K562 (cell line): Measurements from ENCODE around the gene SLC12A4. TPM values are rescaled to one million over a fixed set of nuclear protein-coding genes. Genes with fewer than 3 reads are reported as not detected.

Experiments
- ATAC-seq: fragments of 200-7000 bp; cut with Tn5 transposase; 3 replicates; pipeline ENCODE4 v1.9.1; 2020; ENCODE audit warnings: moderate library complexity
- BruUV-seq: library from RNA; stranded (reverse); fragments of 400-500 nt; replicated peaks from 2 replicates; lab custom pipeline; 2021; lab: Mats Ljungman, UMichigan
- CTCF ChIA-PET: fragments of 300-600 bp; formaldehyde crosslinking; extraction: SDS; loops from one replicate; lab custom pipeline; 2021; ENCODE audit warnings: low intra/inter-chr PET ratio; lab: Yijun Ruan, JAX
- POLR2A ChIA-PET: fragments of 300-600, 350-650 bp; sonication (Branson Sonifier 250); formaldehyde crosslinking; extraction: SDS; loops from one replicate; lab custom pipeline; 2021; ENCODE audit warnings: antibody characterized with exemption, inconsistent platforms; lab: Yijun Ruan, JAX
- DNase-seq, 4 experiments: peaks; one replicate each; pipeline versions ENCODE4 v3.0.0 to v3.0.0-alpha.2; 2011 to 2018; ENCODE audit warnings: low spot score in 3 of 4, mixed read lengths in 3 of 4; ENCODE audit errors: extremely low read depth in 1 of 4
- FAIRE-seq: peaks from 2 replicates; lab custom pipeline; 2011; peaks lifted over from hg19 to GRCh38; lab: Jason Lieb, UNC
- H2AFZ ChIP-seq: 2 replicates; pipeline ENCODE4 v1.6.0; 2011; ENCODE audit warnings: low read depth, low read length, control low read depth, inconsistent platforms
- H3K27ac ChIP-seq: fragments of 200-600 bp; 3 replicates; pipeline ENCODE4 v1.8.0; 2011; ENCODE audit warnings: low read depth, mild to moderate bottlenecking, control low read depth, inconsistent platforms, low read length, moderate library complexity, mixed read lengths; ENCODE audit errors: extremely low read depth
- H3K27me3 ChIP-seq, 2 experiments: fragments of 300-600 bp in 1 of 2; 2 replicates in 1 of 2; 3 replicates in 1 of 2; pipeline versions ENCODE4 v1.6.0 to v1.8.0; 2011; ENCODE audit warnings: inconsistent platforms in 2 of 2, low read length in 2 of 2, mild to moderate bottlenecking in 1 of 2, mixed read lengths in 1 of 2, moderate library complexity in 1 of 2; ENCODE audit not compliant: control insufficient read depth in 2 of 2, insufficient read depth in 2 of 2
- H3K36me3 ChIP-seq: fragments of 300-600 bp; 3 replicates; pipeline ENCODE4 v1.8.0; 2011; ENCODE audit warnings: mild to moderate bottlenecking, low read length, inconsistent platforms; ENCODE audit not compliant: control insufficient read depth, insufficient read depth
- H3K4me1 ChIP-seq, 2 experiments: fragments of 200-600 bp in 1 of 2; replicated peaks in 1 of 2; 2 replicates in 1 of 2; 3 replicates in 1 of 2; pipeline versions ENCODE4 v1.5.1 to v1.8.0; 2011; ENCODE audit warnings: inconsistent platforms in 2 of 2, low read length in 2 of 2, mild to moderate bottlenecking in 1 of 2, mixed read lengths in 1 of 2, moderate library complexity in 1 of 2; ENCODE audit not compliant: control insufficient read depth in 2 of 2, insufficient read depth in 2 of 2
- H3K4me2 ChIP-seq: 2 replicates; pipeline ENCODE4 v1.6.1; 2011; ENCODE audit warnings: low read length, control low read depth, inconsistent platforms, mixed read lengths; ENCODE audit not compliant: insufficient read depth
- H3K4me3 ChIP-seq: fragments of 200-600 bp; sonication (generic), shearing (Covaris generic); 2 replicates; pipeline ENCODE4 v1.5.1; 2016; ENCODE audit warnings: control low read depth, inconsistent platforms
- H3K79me2 ChIP-seq: fragments of 200-600 bp; 3 replicates; pipeline ENCODE4 v1.8.0; 2011; ENCODE audit warnings: low read length, inconsistent platforms; ENCODE audit not compliant: control insufficient read depth, insufficient read depth
- H3K9ac ChIP-seq, 2 experiments: 2 replicates each; pipeline versions ENCODE4 v1.6.0 to v1.6.1; 2011; ENCODE audit warnings: low read depth in 2 of 2, low read length in 2 of 2, control low read depth in 1 of 2, inconsistent platforms in 1 of 2, mild to moderate bottlenecking in 1 of 2, mixed read lengths in 1 of 2; ENCODE audit not compliant: insufficient read depth in 1 of 2
- H3K9me1 ChIP-seq: one replicate; pipeline ENCODE4 v1.6.0; 2011; ENCODE audit warnings: inconsistent platforms, mild to moderate bottlenecking, low read length, moderate library complexity; ENCODE audit not compliant: control insufficient read depth, insufficient read depth
- H3K9me3 ChIP-seq: replicated peaks from 2 replicates; pipeline ENCODE4 v1.5.1; 2011; ENCODE audit warnings: low read depth, low read length, inconsistent platforms; ENCODE audit not compliant: control insufficient read depth, insufficient read depth
- H4K20me1 ChIP-seq: replicated peaks from 2 replicates; pipeline ENCODE4 v1.6.1; 2011; ENCODE audit warnings: low read length, inconsistent platforms, mixed read lengths; ENCODE audit not compliant: control insufficient read depth, insufficient read depth
- CREB3L1 ChIP-seq: fragments of 450-650 bp; IDR thresholded peaks from 2 replicates; pipeline ENCODE4 v1.6.1; 2014; ENCODE audit warnings: low read depth, mild to moderate bottlenecking, moderate library complexity, borderline replicate concordance
- E2F4 ChIP-seq: sonication (generic); formaldehyde crosslinking; IDR thresholded peaks from 2 replicates; pipeline ENCODE4 v1.8.0; 2022; ENCODE audit warnings: mild to moderate bottlenecking, low read depth, missing genetic modification reagents
- MXD1 ChIP-seq: fragments of 250-450 bp; sonication (Bioruptor Pico); IDR thresholded peaks from 2 replicates; pipeline ENCODE4 v1.8.0; 2021; ENCODE audit warnings: borderline replicate concordance, mild to moderate bottlenecking, moderate library complexity; ENCODE audit not compliant: poor library complexity, severe bottlenecking
- NR1H2 ChIP-seq: sonication (generic); formaldehyde crosslinking; IDR thresholded peaks from 2 replicates; pipeline ENCODE4 v1.4.0; 2020; ENCODE audit warnings: mild to moderate bottlenecking, missing genetic modification reagents
- SMAD3 ChIP-seq: fragments of 450-650 bp; formaldehyde crosslinking; conservative IDR thresholded peaks from 2 replicates; pipeline ENCODE4 v1.4.0; 2020; ENCODE audit warnings: mild to moderate bottlenecking
- STAG1 ChIP-seq: sonication (generic); formaldehyde crosslinking; IDR thresholded peaks from 2 replicates; pipeline ENCODE4 v1.5.0; 2020; ENCODE audit warnings: missing genetic modification reagents, borderline replicate concordance
- TSC22D4 ChIP-seq: fragments of 450-650 bp; IDR thresholded peaks from 2 replicates; pipeline ENCODE4 v1.6.1; 2016; ENCODE audit warnings: missing genetic modification characterization, missing biosample characterization, control low read depth
- ZNF282 ChIP-seq: sonication (generic); formaldehyde crosslinking; IDR thresholded peaks from 2 replicates; pipeline ENCODE4 v1.8.1; 2023; ENCODE audit warnings: missing genetic modification reagents
- ZNF324 ChIP-seq: fragments of 250-450 bp; sonication (Bioruptor Pico); IDR thresholded peaks from 2 replicates; pipeline ENCODE4 v1.4.0; 2020; ENCODE audit warnings: mild to moderate bottlenecking
- ZNF444 ChIP-seq: fragments of 250-450 bp; sonication (Bioruptor Pico); IDR thresholded peaks from 2 replicates; pipeline ENCODE4 v1.4.0; 2020; ENCODE audit warnings: mild to moderate bottlenecking, moderate library complexity
- ZNF764 ChIP-seq: fragments of 250-450 bp; sonication (Bioruptor Pico); IDR thresholded peaks from 2 replicates; pipeline ENCODE4 v1.4.0; 2020; ENCODE audit warnings: low read depth, mild to moderate bottlenecking, moderate library complexity
- WGBS: fragments of 100-300 bp; shearing (Covaris generic); methylation state at CpG from one replicate; pipeline ENCODE4 v1.1.6; 2016; ENCODE audit warnings: low coverage, mixed read lengths; ENCODE audit not compliant: insufficient coverage; ENCODE audit errors: missing lambda C conversion rate; 5-methylcytosine and 5-hydroxymethylcytosine counted together
- in situ Hi-C: fragments of 300-500 bp; cut with MboI; formaldehyde crosslinking; loops from 4 replicates; pipeline ENCODE4 v1.15.0; 2018; ENCODE audit warnings: inconsistent platforms, mixed read lengths
- intact Hi-C: fragments of 100-400 bp; cut with micrococcal nuclease; formaldehyde crosslinking; loops from 2 replicates; pipeline ENCODE4 v1.14.2; 2022
- polyA plus RNA-seq, 8 experiments: library from polyadenylated mRNA; depleted of rRNA in 4 of 8; stranded (reverse) in 5 of 8; unstranded in 3 of 8; fragments of >200 nt; fragmentation: Nextera tagmentation in 2 of 8; fragmentation: Illumina TruSeq in 1 of 8; extraction: Ambion mirVana in 2 of 8; extraction: Trizol in 1 of 8; gene quantifications; 2 replicates each; pipeline versions ENCODE4 v1.2.1 to v1.2.3, GENCODE V29; 2011 to 2014; ENCODE audit warnings: inconsistent platforms in 1 of 8, missing spikeins in 1 of 8
- total RNA-seq, 7 experiments: library from RNA; depleted of rRNA in 6 of 7; stranded (reverse); fragments of >200 nt in 6 of 7; fragmentation: Illumina TruSeq in 2 of 7; extraction: Trizol in 2 of 7; gene quantifications; 2 replicates each; pipeline versions ENCODE4 v1.2.1 to v1.2.3, GENCODE V29; 2011 to 2021; ENCODE audit warnings: low replicate concordance in 1 of 7
- TF ChIP-seq, protein P1 (sequence below): fragments of 250-450 bp; sonication (Bioruptor Pico); IDR thresholded peaks from 2 replicates; pipeline ENCODE4 v1.4.0; 2020; ENCODE audit warnings: mild to moderate bottlenecking, moderate library complexity
- TF ChIP-seq, protein P2 (sequence below), 3 experiments: IDR thresholded peaks in 2 of 3; conservative IDR thresholded peaks in 1 of 3; 2 replicates each; pipeline ENCODE4 v1.5.1; 2011 to 2012; ENCODE audit warnings: low read length in 3 of 3, mild to moderate bottlenecking in 3 of 3, control low read depth in 2 of 3, improper control_type of control experiment in 1 of 3, inconsistent platforms in 1 of 3, low read depth in 1 of 3, mixed read lengths in 1 of 3, moderate library complexity in 1 of 3; ENCODE audit not compliant: insufficient read depth in 2 of 3

Gene SLC12A4
- total and polyA plus RNA-seq, 9 of the 15 experiments (the other 6 are each of a cell fraction or from before 2014, with no cell fraction given), result 0.75 to 43.5 (median 15.0) TPM

DNA sequence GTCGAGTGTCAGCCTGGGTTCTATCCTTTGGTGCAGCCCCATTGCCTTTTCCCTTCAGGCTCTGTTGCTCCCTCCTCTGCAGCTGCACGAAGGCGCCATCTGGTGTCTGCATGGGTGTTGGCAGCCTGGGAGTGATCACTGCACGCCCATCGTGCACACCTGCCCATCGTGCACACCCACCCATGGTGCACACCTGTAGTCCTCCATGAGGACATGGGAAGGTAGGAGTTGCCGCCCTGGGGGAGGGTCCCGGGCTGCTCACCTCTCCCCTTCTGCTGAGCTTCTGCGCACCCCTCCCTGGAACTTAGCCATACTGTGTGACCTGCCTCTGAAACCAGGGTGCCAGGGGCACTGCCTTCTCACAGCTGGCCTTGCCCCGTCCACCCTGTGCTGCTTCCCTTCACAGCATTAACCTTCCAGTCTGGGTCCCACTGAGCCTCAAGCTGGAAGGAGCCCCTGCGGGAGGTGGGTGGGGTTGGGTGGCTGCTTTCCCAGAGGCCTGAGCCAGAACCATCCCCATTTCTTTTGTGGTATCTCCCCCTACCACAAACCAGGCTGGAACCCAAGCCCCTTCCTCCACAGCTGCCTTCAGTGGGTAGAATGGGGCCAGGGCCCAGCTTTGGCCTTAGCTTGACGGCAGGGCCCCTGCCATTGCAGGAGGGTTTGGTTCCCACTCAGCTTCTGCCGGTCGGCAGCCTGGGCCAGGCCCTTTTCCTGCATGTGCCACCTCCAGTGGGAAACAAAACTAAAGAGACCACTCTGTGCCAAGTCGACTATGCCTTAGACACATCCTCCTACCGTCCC, 39.7 kb downstream of the SLC12A4 start:
- peaks cover 3% of the 10 kb centered on the region; the same call in 1 of the 2 replicates for H4K20me1 ChIP-seq
- intact Hi-C loops, result loop anchor here (1.0 to 2.0 kb wide), 3 partner anchors 45 to 256 kb away; no protein-coding TSS in a partner anchor
- H3K27me3 ChIP-seq, result no peaks in the 10 kb centered on the region
- in situ Hi-C loops, result loop anchor here (5.0 to 10.0 kb wide), 3 partner anchors 111 to 404 kb away; partner anchors contain the start of genes C16orf86, ENKD1 and RIPOR1
- no peaks in the 10 kb centered on the region for H3K9me3 ChIP-seq
- no peak overlapping the region; a peak in 1 of 4 replicates for H3K9ac ChIP-seq
- no peak overlapping the region for H3K27ac ChIP-seq
- no peak overlapping the region for H3K4me3 ChIP-seq
- peak; percentile 93 for ATAC-seq
- H3K9me1 ChIP-seq, result no peaks in the 10 kb centered on the region
- H3K79me2 ChIP-seq, result peaks cover 4% of the 10 kb centered on the region; the same call in 2 of the 3 replicates
- ChIA-PET POLR2A (interaction anchor here (0.6 kb wide), 1 partner anchor 20 kb away, joined by 3 read pairs; no protein-coding TSS in a partner anchor), CTCF (interaction anchor here (1.2 to 3.8 kb wide), 6 partner anchors 9 to 407 kb away, joined by 4 to 35 read pairs (median 15); partner anchors contain the start of gene NRN1L)
- no peak overlapping the region for H3K4me2 ChIP-seq
- no peak overlapping the region for H2AFZ ChIP-seq
- DNase-seq, result peak; percentile 75 to 81 (median 79)
- BruUV-seq, result no TSS peak
- FAIRE-seq, result peak; percentile 95
- H3K4me1 ChIP-seq, result peaks cover 1 to 33% of the 10 kb centered on the region in 2 experiments; a peak in 3 of 5 replicates
- WGBS, result 32% methylated on average over 16 of the region's 16 CpGs
- peaks cover 22% of the 10 kb centered on the region; the same call in 2 of the 3 replicates for H3K36me3 ChIP-seq
- TF ChIP-seq ZNF444, result no peak
- TF ChIP-seq E2F4 (CRISPR knock-in tag), result no peak
- TF ChIP-seq, protein P1, sequence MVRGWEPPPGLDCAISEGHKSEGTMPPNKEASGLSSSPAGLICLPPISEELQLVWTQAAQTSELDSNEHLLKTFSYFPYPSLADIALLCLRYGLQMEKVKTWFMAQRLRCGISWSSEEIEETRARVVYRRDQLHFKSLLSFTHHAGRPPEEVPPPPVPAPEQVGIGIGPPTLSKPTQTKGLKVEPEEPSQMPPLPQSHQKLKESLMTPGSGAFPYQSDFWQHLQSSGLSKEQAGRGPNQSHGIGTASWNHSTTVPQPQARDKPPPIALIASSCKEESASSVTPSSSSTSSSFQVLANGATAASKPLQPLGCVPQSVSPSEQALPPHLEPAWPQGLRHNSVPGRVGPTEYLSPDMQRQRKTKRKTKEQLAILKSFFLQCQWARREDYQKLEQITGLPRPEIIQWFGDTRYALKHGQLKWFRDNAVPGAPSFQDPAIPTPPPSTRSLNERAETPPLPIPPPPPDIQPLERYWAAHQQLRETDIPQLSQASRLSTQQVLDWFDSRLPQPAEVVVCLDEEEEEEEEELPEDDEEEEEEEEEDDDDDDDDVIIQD (CRISPR knock-in tag), result no peak
- TF ChIP-seq ZNF764, result no peak
- no peak for TF ChIP-seq ZNF324 (CRISPR knock-in tag)
- TF ChIP-seq MXD1 (CRISPR knock-in tag), result no peak
- 0 out of 2 replicates have a peak, but pooled peaks have one; percentile 7 for TF ChIP-seq ZNF282 (CRISPR knock-in tag)
- no peak for TF ChIP-seq SMAD3 (CRISPR knock-in tag)
- TF ChIP-seq NR1H2 (CRISPR knock-in tag), result no peak
- TF ChIP-seq, protein P2, sequence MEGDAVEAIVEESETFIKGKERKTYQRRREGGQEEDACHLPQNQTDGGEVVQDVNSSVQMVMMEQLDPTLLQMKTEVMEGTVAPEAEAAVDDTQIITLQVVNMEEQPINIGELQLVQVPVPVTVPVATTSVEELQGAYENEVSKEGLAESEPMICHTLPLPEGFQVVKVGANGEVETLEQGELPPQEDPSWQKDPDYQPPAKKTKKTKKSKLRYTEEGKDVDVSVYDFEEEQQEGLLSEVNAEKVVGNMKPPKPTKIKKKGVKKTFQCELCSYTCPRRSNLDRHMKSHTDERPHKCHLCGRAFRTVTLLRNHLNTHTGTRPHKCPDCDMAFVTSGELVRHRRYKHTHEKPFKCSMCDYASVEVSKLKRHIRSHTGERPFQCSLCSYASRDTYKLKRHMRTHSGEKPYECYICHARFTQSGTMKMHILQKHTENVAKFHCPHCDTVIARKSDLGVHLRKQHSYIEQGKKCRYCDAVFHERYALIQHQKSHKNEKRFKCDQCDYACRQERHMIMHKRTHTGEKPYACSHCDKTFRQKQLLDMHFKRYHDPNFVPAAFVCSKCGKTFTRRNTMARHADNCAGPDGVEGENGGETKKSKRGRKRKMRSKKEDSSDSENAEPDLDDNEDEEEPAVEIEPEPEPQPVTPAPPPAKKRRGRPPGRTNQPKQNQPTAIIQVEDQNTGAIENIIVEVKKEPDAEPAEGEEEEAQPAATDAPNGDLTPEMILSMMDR (IDR thresholded peaks at IDR 0.05 in 2 of 3, conservative IDR thresholded peaks at IDR 0.05 in 1 of 3; ENCODE audit: insufficient read depth in 2 of 3, low read depth in 1 of 3, low read length in 3 of 3), result peak; percentile 95 to 97 (median 96)
- TF ChIP-seq TSC22D4 (tag), result no peak
- TF ChIP-seq STAG1 (CRISPR knock-in tag), result peak; percentile 94
- TF ChIP-seq CREB3L1, result no peak
